HEK293 (cell line): Measurements from ENCODE around the gene ABAT.
"Not testable (repeated sequence)": the region's sequence is repeated elsewhere in the genome, so short reads cannot be mapped to it uniquely, and the experiment has no call there.

Source experiments
- CTCF ChIA-PET: fragments of 350-600 bp; formaldehyde crosslinking; extraction: SDS; loops from one replicate; lab custom pipeline; 2021; ENCODE audit warnings: antibody characterized with exemption; lab: Yijun Ruan, JAX
- POLR2A ChIA-PET: fragments of 300-600 bp; formaldehyde crosslinking; extraction: SDS; loops from one replicate; lab custom pipeline; 2020; ENCODE audit warnings: antibody characterized with exemption, inconsistent platforms; lab: Yijun Ruan, JAX
- H3K27ac ChIP-seq: fragments of 200-500 bp; sonication (Bioruptor generic); 2 replicates; pipeline ENCODE4 v1.5.1; 2014; ENCODE audit warnings: low read depth, low read length, control low read depth, inconsistent platforms; ENCODE audit errors: extremely low read depth
- H3K36me3 ChIP-seq, 2 experiments: fragments of 200-500 bp in 1 of 2; sonication (Bioruptor generic) in 1 of 2; 1 replicate in 1 of 2; 2 replicates in 1 of 2; pipeline ENCODE4 v1.5.1; 2014 to 2017; ENCODE audit warnings: inconsistent platforms in 2 of 2, low read length in 2 of 2; ENCODE audit not compliant: control insufficient read depth in 2 of 2, insufficient read depth in 1 of 2
- H3K4me1 ChIP-seq: fragments of 200-500 bp; sonication (Bioruptor generic); 2 replicates; pipeline ENCODE4 v1.5.1; 2014; ENCODE audit warnings: mild to moderate bottlenecking, low read length, inconsistent platforms; ENCODE audit not compliant: control insufficient read depth, insufficient read depth
- H3K4me3 ChIP-seq: 2 replicates; pipeline ENCODE4 v1.5.1; 2011; ENCODE audit warnings: low read depth, mild to moderate bottlenecking, control low read depth, low read length, moderate library complexity
- H3K9me3 ChIP-seq: fragments of 200-500 bp; sonication (Bioruptor generic); 2 replicates; pipeline ENCODE4 v1.5.1; 2014; ENCODE audit warnings: low read depth, low read length, inconsistent platforms; ENCODE audit not compliant: control insufficient read depth, insufficient read depth
- BCL11B ChIP-seq: fragments of 450-650 bp; formaldehyde crosslinking; IDR thresholded peaks from 2 replicates; pipeline ENCODE4 v1.5.1; 2016; ENCODE audit warnings: low read depth, missing biosample characterization, missing genetic modification characterization
- EGR2 ChIP-seq: fragments of 450-650 bp; formaldehyde crosslinking; IDR thresholded peaks from 2 replicates; pipeline ENCODE4 v1.5.1; 2016; ENCODE audit warnings: low read depth, missing biosample characterization, missing genetic modification characterization
- HOXA7 ChIP-seq: sonication (generic); formaldehyde crosslinking; IDR thresholded peaks from 2 replicates; pipeline ENCODE4 v1.8.1; 2022; ENCODE audit warnings: missing genetic modification reagents, borderline replicate concordance
- INSM2 ChIP-seq: fragments of 450-650 bp; formaldehyde crosslinking; IDR thresholded peaks from 2 replicates; pipeline ENCODE4 v1.5.1; 2016; ENCODE audit warnings: missing biosample characterization, missing genetic modification characterization
- KLF8 ChIP-seq: fragments of 450-650 bp; formaldehyde crosslinking; IDR thresholded peaks from 2 replicates; pipeline ENCODE4 v1.5.1; 2016; ENCODE audit warnings: missing biosample characterization, missing genetic modification characterization
- TRIM28 ChIP-seq: IDR thresholded peaks from 2 replicates; pipeline ENCODE4 v1.6.1; 2011; ENCODE audit warnings: low read length, control low read depth, borderline replicate concordance
- ZBTB21 ChIP-seq: fragments of 450-650 bp; formaldehyde crosslinking; IDR thresholded peaks from 2 replicates; pipeline ENCODE4 v1.5.1; 2017; ENCODE audit warnings: missing biosample characterization, missing genetic modification characterization
- ZFHX2 ChIP-seq: fragments of 450-650 bp; formaldehyde crosslinking; conservative IDR thresholded peaks from 2 replicates; pipeline ENCODE4 v1.5.1; 2016; ENCODE audit warnings: missing biosample characterization, missing genetic modification characterization
- ZNF19 ChIP-seq: fragments of 450-650 bp; formaldehyde crosslinking; IDR thresholded peaks from 2 replicates; pipeline ENCODE4; 2016; ENCODE audit warnings: missing biosample characterization, missing genetic modification characterization, low read depth
- ZNF211 ChIP-seq: fragments of 450-650 bp; formaldehyde crosslinking; IDR thresholded peaks from 2 replicates; pipeline ENCODE4 v1.5.1; 2016; ENCODE audit warnings: low read depth, missing biosample characterization, missing genetic modification characterization
- ZNF221 ChIP-seq: fragments of 450-650 bp; formaldehyde crosslinking; IDR thresholded peaks from 2 replicates; pipeline ENCODE4 v1.5.1; 2017; ENCODE audit warnings: missing biosample characterization, missing genetic modification characterization, borderline replicate concordance
- ZNF48 ChIP-seq: fragments of 450-650 bp; formaldehyde crosslinking; IDR thresholded peaks from 2 replicates; pipeline ENCODE4 v1.5.1; 2016; ENCODE audit warnings: missing biosample characterization, missing genetic modification characterization
- ZNF555 ChIP-seq: fragments of 450-650 bp; formaldehyde crosslinking; conservative IDR thresholded peaks from 2 replicates; pipeline ENCODE4 v1.5.1; 2017; ENCODE audit warnings: missing biosample characterization, mild to moderate bottlenecking, missing genetic modification characterization, inconsistent platforms
- ZNF670 ChIP-seq: fragments of 450-650 bp; formaldehyde crosslinking; IDR thresholded peaks from 2 replicates; pipeline ENCODE4 v1.5.1; 2016; ENCODE audit warnings: missing biosample characterization, missing genetic modification characterization, low read depth
- ZNF677 ChIP-seq: fragments of 450-650 bp; IDR thresholded peaks from 2 replicates; pipeline ENCODE4 v1.5.0; 2018; ENCODE audit warnings: missing biosample characterization, mild to moderate bottlenecking, missing genetic modification characterization, moderate library complexity
- ZSCAN23 ChIP-seq: fragments of 450-650 bp; formaldehyde crosslinking; IDR thresholded peaks from 2 replicates; pipeline ENCODE4 v1.5.1; 2016; ENCODE audit warnings: missing biosample characterization, missing genetic modification characterization
- ZXDB ChIP-seq: fragments of 450-650 bp; formaldehyde crosslinking; IDR thresholded peaks from 2 replicates; pipeline ENCODE4 v1.5.1; 2016; ENCODE audit warnings: missing biosample characterization, missing genetic modification characterization
- TF ChIP-seq, protein P1 (sequence below): fragments of 450-650 bp; formaldehyde crosslinking; IDR thresholded peaks from 2 replicates; pipeline ENCODE4 v1.5.1; 2017; ENCODE audit warnings: missing biosample characterization, mild to moderate bottlenecking, missing genetic modification characterization, moderate library complexity
- TF ChIP-seq, protein P2 (sequence below): fragments of 450-650 bp; formaldehyde crosslinking; IDR thresholded peaks from 2 replicates; pipeline ENCODE4 v1.5.1; 2016; ENCODE audit warnings: missing biosample characterization, missing genetic modification characterization

ABAT gene

GRCh38 chr16:8782673-8783072, 108.3 kb downstream of the ABAT start:
- TF ChIP-seq ZNF19: no peak
- TF ChIP-seq, protein P1, sequence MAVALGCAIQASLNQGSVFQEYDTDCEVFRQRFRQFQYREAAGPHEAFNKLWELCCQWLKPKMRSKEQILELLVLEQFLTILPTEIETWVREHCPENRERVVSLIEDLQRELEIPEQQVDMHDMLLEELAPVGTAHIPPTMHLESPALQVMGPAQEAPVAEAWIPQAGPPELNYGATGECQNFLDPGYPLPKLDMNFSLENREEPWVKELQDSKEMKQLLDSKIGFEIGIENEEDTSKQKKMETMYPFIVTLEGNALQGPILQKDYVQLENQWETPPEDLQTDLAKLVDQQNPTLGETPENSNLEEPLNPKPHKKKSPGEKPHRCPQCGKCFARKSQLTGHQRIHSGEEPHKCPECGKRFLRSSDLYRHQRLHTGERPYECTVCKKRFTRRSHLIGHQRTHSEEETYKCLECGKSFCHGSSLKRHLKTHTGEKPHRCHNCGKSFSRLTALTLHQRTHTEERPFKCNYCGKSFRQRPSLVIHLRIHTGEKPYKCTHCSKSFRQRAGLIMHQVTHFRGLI (tag by site-specific recombination): no peak
- TF ChIP-seq ZBTB21 (tag by site-specific recombination): no peak
- no peak for TF ChIP-seq TRIM28
- no peak overlapping the region for H3K4me3 ChIP-seq
- no peaks in the 10 kb centered on the region for H3K9me3 ChIP-seq
- H3K4me1 ChIP-seq: no peaks in the 10 kb centered on the region
- no peak overlapping the region for H3K27ac ChIP-seq
- CTCF ChIA-PET: no interaction called here
- POLR2A ChIA-PET: no interaction called here
- H3K36me3 ChIP-seq: peaks cover 0 to 18% of the 10 kb centered on the region in 2 experiments; a peak in 1 of 3 replicates

GRCh38 chr16:8785408-8785807, 111.0 kb downstream of the ABAT start:
- no peaks in the 10 kb centered on the region for H3K4me1 ChIP-seq
- TF ChIP-seq ZSCAN23 (tag by site-specific recombination) (no peak), EGR2 (tag by site-specific recombination) (no peak), ZNF677 (tag by site-specific recombination) (no peak), ZNF221 (tag by site-specific recombination) (no peak), KLF8 (tag by site-specific recombination) (no peak), BCL11B (tag by site-specific recombination) (no peak), ZNF670 (tag by site-specific recombination) (no peak), INSM2 (tag by site-specific recombination) (no peak), ZNF48 (tag by site-specific recombination) (no peak), ZXDB (no peak), ZNF211 (tag by site-specific recombination) (no peak), HOXA7 (CRISPR knock-in tag) (no peak), TRIM28 (no peak), ZFHX2 (tag by site-specific recombination) (no peak), ZNF555 (no peak)
- TF ChIP-seq, protein P2, sequence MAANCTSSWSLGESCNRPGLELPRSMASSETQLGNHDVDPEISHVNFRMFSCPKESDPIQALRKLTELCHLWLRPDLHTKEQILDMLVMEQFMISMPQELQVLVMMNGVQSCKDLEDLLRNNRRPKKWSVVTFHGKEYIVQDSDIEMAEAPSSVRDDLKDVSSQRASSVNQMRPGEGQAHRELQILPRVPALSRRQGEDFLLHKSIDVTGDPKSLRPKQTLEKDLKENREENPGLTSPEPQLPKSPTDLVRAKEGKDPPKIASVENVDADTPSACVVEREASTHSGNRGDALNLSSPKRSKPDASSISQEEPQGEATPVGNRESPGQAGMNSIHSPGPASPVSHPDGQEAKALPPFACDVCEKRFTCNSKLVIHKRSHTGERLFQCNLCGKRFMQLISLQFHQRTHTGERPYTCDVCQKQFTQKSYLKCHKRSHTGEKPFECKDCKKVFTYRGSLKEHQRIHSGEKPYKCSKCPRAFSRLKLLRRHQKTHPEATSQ (tag by site-specific recombination): no peak
- TF ChIP-seq, all 188 proteins: peak for 0
- Histone ChIP-seq H3K4me3 (no peak overlapping the region), H3K36me3 (peaks cover 0 to 5% of the 10 kb centered on the region in 2 experiments; a peak in 1 of 3 replicates), H3K27ac (no peak overlapping the region), H3K9me3 (no peaks in the 10 kb centered on the region)
- POLR2A ChIA-PET: interaction anchor here (0.7 kb wide), 1 partner anchor 82 kb away, joined by 6 read pairs; no protein-coding TSS in a partner anchor
- CTCF ChIA-PET: no interaction called here

- POLR2A ChIA-PET, H3K4me3 ChIP-seq, H3K4me1 ChIP-seq, H3K27ac ChIP-seq, H3K36me3 ChIP-seq, H3K9me3 ChIP-seq: not testable (repeated sequence)
- CTCF ChIA-PET: interaction anchor here (0.6 kb wide), 1 partner anchor 12 kb away, joined by 3 read pairs; no protein-coding TSS in a partner anchor
Measured at GRCh38 chr16:8786316-8786715, 111.9 kb downstream of the ABAT start.
